HG03354 (cell line): ENCODE measurements around the gene ATP6V1G1.

Experiments
- ATAC-seq: cut with Tn5 transposase; IDR thresholded peaks from one replicate; pipeline ENCODE4 v1.9.1; 2021; ENCODE audit warnings: mild to moderate bottlenecking; ENCODE audit not compliant: unreplicated experiment, poor library complexity, severe bottlenecking

Gene ATP6V1G1

GRCh38 chr9:114638404-114638803 lies 50.8 kb downstream of the ATP6V1G1 start:
- no peak for ATAC-seq

DNA sequence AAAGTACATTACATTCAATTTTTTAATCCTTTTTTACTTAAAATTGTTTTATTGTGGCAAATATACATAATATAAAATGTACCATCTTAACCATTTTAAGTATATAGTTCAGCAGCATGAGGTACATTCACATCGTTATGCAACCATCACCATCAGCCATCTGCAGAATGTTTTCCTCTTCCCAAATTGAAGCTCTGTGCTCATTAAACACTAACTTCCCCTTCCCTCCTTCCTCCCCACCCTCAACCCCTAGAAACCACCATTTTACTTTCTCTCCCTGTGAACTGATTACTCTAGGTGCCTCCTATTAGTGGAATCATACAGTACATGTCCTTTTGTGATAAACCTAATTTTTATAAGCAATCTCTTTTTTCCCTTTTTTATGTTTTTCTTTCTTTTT lies 54.4 kb downstream of the ATP6V1G1 start:
- no peak for ATAC-seq

GRCh38 chr9:114643001-114643400 lies 55.4 kb downstream of the ATP6V1G1 start:
- ATAC-seq, result no peak

GRCh38 chr9:114643896-114644295 lies 56.3 kb downstream of the ATP6V1G1 start:
- ATAC-seq, result no peak
